Activated naive CD8-positive, alpha-beta T cell (primary cell): ENCODE measurements around the gene HLF.

Source experiments
- H3K27ac Mint-ChIP-seq: one replicate; pipeline ENCODE4 v1.8.0; 2021; ENCODE audit warnings: mixed read lengths
- H3K27me3 Mint-ChIP-seq: one replicate; pipeline ENCODE4 v1.8.0; 2021; ENCODE audit warnings: mixed read lengths
- H3K36me3 Mint-ChIP-seq: one replicate; pipeline ENCODE4 v1.8.0; 2021; ENCODE audit warnings: mixed read lengths
- H3K4me1 Mint-ChIP-seq: one replicate; pipeline ENCODE4 v1.8.0; 2021; ENCODE audit warnings: low read depth, mixed read lengths
- H3K4me3 Mint-ChIP-seq: one replicate; pipeline ENCODE4 v1.8.0; 2021; ENCODE audit warnings: mild to moderate bottlenecking, mixed read lengths
- H3K9me3 Mint-ChIP-seq: one replicate; pipeline ENCODE4 v1.8.0; 2021; ENCODE audit warnings: low read depth, mixed read lengths

HLF gene

DNA sequence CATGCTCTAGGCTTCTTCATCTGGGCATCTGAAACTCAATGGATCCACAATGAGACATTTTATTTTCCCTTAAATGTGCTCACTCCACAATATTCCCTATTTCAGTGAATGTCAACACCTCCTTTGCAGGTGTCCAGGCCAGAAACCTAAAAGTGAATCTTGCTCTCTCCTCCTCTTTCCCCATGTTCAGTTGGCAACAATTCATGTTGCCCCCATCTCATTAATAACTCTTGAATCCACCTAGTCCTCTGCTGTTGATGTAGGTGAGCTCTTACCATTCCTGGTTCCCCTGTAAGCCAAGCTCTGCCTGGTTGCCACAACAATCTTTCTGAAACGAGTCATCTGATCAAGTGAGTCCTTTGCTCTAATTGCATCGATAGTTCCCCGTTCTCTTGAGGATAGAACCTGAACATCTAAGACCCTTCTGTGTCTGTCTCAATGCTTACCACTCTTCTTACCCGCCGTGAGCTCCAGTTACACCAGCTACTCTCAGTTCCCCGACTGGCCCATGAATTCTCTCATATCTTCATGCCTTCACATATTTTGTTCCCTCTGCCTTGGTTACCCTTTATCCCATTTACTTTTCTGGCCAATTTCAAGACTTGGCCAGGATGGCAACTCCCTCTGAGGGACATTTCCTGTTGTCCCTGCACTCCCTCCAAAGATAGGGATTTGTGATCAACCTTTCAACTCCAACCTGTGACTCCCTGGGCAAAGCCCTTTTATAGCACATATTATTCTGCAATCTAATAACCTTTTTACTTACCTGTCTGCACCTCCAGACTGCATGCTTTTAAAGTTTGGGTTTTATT, 35.9 kb downstream of the HLF start:
- Mint-ChIP-seq H3K27ac (no peak overlapping the region), H3K9me3 (no peaks in the 10 kb centered on the region), H3K4me1 (no peaks in the 10 kb centered on the region), H3K27me3 (no peaks in the 10 kb centered on the region), H3K36me3 (no peaks in the 10 kb centered on the region), H3K4me3 (no peak overlapping the region)

DNA sequence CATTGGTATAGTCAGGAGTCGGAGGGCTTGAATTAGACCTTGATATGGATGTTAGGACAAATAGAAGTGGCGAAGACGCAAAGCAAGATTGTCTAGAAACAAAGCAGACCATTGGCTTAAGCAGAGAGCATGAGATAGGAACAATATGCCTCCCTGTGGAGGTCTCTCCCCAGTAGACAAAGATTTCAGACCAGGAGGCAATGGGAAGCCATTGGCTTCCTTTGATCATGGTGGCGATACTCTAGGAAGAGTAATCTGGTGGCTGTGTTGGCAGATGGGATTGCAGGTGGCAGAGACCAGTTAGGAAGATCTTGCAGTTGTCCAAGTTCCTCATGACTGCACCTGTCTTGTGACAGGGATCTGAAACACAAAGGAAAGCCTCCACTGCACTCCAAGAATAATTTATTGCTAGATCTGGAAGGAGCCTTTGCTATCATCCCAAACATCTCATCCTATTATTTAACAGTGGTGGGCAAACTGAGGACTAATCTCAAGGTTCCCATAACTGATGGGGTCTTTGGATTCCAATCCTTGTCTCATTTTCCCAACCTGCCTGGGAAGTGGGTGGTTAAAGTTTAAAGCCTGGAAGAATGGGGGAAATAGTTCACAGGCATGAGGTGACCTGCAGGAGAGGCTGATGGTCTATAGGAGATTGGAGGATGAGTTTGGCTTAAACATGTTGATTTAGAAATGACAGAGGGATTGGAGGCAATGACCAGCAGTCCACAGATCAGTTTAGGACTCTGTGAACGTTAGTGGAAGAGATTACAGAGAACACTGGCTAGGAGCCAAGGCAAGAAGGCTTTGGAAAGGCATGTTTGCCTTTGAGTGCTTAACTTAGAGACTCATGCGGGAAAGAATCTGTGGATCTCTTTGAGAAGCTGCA, 37.0 kb downstream of the HLF start:
- Mint-ChIP-seq H3K27ac (no peak overlapping the region), H3K9me3 (no peaks in the 10 kb centered on the region), H3K36me3 (no peaks in the 10 kb centered on the region), H3K27me3 (peaks cover 2% of the 10 kb centered on the region), H3K4me1 (no peaks in the 10 kb centered on the region), H3K4me3 (no peak overlapping the region)

DNA sequence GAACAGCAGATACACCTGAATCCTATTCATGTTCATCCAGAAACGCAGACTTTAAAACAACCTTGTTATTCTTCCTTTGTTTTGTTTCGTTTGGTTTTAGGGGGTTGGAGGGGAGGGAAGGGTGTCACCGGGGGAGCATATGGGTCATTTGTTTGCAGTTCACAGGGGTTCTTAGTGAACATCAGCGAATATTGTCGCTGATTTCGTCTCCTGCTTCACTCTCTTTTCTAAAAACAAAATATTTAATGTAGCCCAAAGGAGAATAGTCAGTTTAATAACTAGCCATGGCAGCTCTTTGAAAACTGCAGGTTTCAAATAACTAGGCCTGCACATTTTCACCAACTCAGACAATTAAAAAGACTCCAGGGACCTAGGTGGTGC, 37.6 kb downstream of the HLF start:
- H3K27ac Mint-ChIP-seq, result no peak overlapping the region
- no peaks in the 10 kb centered on the region for H3K36me3 Mint-ChIP-seq
- H3K27me3 Mint-ChIP-seq, result peaks cover 2% of the 10 kb centered on the region
- no peaks in the 10 kb centered on the region for H3K9me3 Mint-ChIP-seq
- no peak overlapping the region for H3K4me3 Mint-ChIP-seq
- no peaks in the 10 kb centered on the region for H3K4me1 Mint-ChIP-seq

DNA sequence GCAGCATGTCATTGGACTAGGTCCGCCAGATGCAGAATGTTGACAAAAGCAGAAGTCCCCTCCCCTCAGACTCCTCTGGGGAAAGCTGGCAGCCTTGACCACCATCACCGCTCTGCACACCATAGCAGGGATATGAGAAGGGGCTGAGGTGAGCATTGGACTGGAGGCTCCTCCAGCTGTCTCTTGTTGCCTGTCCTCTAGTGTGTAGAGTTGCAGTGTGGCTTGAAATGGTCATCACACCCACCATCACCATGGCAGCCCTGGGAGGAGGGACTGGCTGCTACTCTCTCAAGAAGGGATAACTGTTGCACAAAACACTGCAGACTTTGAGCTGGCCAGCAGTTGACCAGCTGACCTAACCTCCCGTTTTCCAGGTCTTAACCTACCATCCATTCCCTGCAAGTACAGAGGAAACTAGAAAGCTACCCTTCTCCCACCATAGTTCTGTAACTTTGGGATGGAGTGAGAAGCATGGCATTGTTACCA, 38.3 kb downstream of the HLF start:
- H3K9me3 Mint-ChIP-seq, result no peaks in the 10 kb centered on the region
- peaks cover 5% of the 10 kb centered on the region for H3K27me3 Mint-ChIP-seq
- no peaks in the 10 kb centered on the region for H3K36me3 Mint-ChIP-seq
- no peak overlapping the region for H3K27ac Mint-ChIP-seq
- H3K4me3 Mint-ChIP-seq, result no peak overlapping the region
- no peaks in the 10 kb centered on the region for H3K4me1 Mint-ChIP-seq

DNA sequence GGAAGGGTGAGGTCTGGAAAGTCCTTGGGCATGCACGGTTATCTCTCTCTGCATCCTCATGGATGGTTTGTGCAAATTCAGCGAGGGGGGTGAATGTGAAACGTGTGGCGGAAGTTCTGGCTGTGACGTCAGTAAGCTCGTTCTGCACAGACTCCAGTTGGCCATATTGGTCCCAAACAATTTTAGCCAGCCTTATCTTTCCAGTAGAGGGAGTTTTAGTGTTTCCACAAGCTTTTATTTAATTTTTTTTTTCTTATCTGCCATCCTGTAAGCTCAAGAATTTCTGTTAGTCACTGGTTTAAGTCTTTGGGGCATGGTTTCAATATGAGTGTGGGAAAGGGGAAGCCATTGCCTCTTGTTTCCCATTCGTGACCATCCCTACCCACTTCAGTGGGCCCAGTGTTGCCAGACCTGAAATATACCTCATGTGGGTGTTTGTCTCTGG, 39.0 kb downstream of the HLF start:
- Mint-ChIP-seq H3K27me3 (peaks cover 5% of the 10 kb centered on the region), H3K4me3 (no peak overlapping the region), H3K27ac (no peak overlapping the region), H3K4me1 (no peaks in the 10 kb centered on the region), H3K9me3 (no peaks in the 10 kb centered on the region), H3K36me3 (no peaks in the 10 kb centered on the region)

DNA sequence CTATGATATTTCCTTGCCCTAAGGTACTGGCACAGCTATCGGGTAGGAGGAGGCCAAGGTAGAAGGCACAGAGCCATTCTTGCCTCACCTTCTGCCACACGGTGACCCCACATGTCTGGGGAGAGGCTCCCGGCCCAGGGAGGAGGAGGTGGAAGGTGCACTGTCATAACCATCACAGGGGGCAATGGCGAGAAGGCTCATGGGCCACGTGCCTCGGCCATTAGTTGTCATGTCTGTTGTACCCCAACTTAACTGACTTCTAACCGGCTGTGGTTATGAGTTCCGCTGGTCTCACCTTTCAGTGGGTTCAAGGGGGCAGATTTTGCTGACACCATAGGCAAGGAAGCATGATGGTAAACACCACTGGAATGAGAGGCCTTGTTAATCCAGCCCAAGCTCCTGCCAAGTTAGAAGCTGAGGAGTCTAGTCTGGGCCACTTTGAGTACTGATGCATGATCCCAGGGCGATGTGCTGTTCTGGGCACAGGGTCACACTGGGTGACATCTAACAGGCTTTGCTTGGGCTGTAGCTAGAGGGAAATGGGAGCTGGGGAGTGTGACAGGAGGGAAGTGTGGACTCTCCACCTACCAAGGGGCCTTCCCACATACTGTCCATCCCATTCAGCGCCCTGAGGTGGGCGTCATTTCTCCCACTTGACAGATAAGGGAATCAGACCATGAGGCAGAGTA, 39.6 kb downstream of the HLF start:
- H3K4me3 Mint-ChIP-seq, result no peak overlapping the region
- H3K4me1 Mint-ChIP-seq, result no peaks in the 10 kb centered on the region
- no peak overlapping the region for H3K27ac Mint-ChIP-seq
- peaks cover 5% of the 10 kb centered on the region for H3K27me3 Mint-ChIP-seq
- no peaks in the 10 kb centered on the region for H3K9me3 Mint-ChIP-seq
- H3K36me3 Mint-ChIP-seq, result no peaks in the 10 kb centered on the region

DNA sequence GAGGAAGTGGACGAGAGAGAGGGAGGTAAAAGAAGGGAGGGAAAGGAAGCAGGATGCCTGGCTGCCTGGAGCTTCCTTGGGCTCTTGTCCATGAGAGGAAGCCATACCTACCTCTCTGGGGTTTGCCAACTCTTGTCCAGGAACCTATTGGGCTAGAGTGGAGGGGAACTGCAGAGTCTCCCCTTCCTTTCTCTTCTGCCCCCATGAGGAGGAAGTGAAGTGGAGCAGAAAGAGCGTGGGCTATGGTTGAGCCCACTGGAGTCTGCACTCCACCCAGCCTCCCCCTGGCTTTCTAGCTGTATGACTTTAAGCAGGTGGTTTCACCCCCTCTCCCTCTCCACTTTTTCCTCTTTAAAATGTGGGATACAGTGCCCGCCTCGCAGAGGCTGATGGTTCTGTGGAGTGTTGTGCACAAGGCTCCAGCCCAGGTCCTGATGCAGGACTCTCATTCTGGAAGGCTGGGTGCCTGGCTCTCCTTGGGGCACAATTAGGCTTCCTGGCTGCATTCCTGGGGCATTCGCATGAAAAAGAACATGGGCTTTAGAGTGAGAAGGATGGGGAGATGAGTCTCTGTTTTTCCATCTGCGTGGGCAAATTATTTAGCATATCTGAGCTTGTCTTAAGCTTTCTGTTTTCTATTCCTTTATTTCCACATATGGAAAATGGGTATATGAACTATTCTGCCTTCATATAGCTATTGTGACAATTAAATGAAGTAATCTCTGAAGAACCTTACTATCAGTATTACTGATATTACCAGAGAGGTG, 40.7 kb downstream of the HLF start:
- Mint-ChIP-seq H3K4me3 (no peak overlapping the region), H3K27ac (no peak overlapping the region), H3K9me3 (no peaks in the 10 kb centered on the region)

DNA sequence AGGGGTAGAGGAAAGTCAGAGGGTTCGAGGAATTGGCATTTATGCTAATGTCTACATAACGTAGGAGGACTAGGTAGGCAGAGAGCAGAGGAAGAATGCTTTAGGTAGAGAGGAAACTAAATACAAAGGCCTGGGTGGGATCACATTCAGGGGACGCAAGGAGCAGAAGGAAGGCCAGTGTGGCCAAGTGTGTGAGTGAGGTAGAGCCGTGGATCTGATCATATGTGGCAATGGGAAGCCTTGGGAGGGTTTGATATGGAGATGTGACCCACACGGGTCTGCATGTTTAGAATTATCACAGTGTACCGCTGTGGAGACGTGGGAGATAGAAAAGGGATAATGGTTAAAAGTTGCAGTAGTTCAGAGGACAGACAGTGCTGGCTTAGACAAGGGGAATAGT, 43.1 kb downstream of the HLF start:
- Mint-ChIP-seq H3K4me1 (no peaks in the 10 kb centered on the region), H3K9me3 (no peaks in the 10 kb centered on the region), H3K27me3 (peaks cover 5% of the 10 kb centered on the region), H3K36me3 (no peaks in the 10 kb centered on the region), H3K27ac (no peak overlapping the region), H3K4me3 (no peak overlapping the region)

More for the DNA sequence above, 40.7 kb downstream of the HLF start:
- no peaks in the 10 kb centered on the region for H3K36me3 Mint-ChIP-seq
- peaks cover 5% of the 10 kb centered on the region for H3K27me3 Mint-ChIP-seq
- H3K4me1 Mint-ChIP-seq, result no peaks in the 10 kb centered on the region

DNA sequence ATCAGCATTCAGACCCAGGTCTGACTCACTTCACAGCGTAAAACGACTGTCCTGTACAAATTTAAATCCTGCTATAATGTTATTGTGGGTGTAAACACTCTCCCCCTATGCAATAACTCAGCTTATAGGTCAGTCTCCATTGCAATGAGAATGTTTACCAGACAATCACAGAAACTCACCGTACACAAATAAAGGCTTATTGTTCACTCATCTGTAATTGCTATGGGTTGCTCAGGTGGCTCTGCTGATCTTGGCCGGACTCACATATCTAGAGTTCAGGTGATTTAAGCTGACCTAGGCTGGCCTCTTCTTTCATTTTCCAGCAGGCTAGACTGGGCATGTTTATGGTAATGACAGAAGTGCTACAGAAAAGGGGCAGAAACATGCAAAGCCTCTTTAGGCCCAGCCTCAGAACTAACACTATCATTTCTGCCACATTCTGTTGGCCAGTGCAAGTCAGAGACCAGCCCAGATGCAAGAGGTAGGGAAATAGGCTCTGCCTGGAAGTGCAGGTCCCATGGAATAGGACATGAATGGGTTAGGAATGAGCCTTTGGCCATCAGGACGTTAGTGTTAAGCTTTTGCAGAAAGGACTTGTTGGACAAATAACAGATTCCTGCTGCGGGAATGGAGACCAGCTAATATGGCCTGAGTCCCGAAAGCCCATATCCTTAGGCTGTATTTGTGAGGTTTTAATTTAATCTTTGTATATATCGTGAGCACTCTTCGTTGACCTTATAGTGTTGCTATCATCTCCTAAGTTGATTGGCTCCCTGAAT, 44.0 kb downstream of the HLF start:
- no peaks in the 10 kb centered on the region for H3K36me3 Mint-ChIP-seq
- no peaks in the 10 kb centered on the region for H3K4me1 Mint-ChIP-seq
- peaks cover 5% of the 10 kb centered on the region for H3K27me3 Mint-ChIP-seq
- H3K9me3 Mint-ChIP-seq, result no peaks in the 10 kb centered on the region
- no peak overlapping the region for H3K27ac Mint-ChIP-seq
- H3K4me3 Mint-ChIP-seq, result no peak overlapping the region

DNA sequence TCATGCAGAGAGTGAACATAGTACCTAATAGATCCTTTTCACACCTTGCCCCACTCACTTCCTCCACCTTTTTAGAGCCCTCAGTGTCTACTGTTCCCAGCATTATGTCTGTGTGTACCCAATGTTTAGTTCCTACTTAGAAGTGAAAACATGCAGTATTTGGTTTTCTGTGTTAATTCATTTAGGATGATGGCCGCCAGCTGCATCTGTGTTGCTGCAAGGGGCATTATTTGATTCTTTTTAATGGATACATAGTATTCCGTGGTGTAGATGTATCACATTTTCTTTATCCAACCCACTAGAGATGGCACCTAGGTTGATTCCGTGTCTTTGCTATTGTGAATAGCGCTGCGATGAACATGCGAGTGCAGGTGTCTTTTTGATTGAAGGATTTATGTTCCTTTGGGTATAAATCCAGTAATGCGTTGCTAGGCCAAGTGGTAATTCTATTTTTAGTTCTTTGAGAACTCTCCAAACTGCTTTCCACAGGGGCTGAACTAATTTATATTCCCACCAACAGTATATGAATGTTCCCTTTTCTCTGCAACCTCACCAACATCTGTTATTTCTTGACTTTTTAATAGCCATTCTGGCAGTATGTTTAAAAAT, 47.1 kb downstream of the HLF start:
- Mint-ChIP-seq H3K4me1 (no peaks in the 10 kb centered on the region), H3K36me3 (no peaks in the 10 kb centered on the region), H3K4me3 (no peak overlapping the region), H3K27me3 (peaks cover 3% of the 10 kb centered on the region), H3K9me3 (no peaks in the 10 kb centered on the region), H3K27ac (no peak overlapping the region)

DNA sequence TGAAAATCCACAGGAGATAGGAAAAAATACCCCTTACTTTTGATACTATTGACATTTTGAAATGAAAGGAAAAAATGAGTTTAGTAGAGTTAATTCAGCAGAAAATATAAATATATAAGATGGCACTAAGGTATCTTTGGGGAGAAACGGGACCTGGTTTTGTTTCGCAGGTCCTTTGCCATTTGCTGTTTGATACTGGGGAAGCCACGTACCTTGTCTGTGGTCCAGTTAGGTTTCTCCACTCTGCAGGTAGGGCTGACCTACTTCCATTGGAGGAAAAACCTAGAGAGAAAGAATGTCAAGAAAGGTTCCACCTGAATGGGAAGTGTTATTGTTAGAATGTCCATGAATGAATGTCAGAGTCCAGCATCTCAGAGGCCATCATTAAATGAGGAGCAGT, 48.1 kb downstream of the HLF start:
- Mint-ChIP-seq H3K4me3 (no peak overlapping the region), H3K27ac (no peak overlapping the region), H3K27me3 (peaks cover 2% of the 10 kb centered on the region), H3K4me1 (no peaks in the 10 kb centered on the region), H3K9me3 (no peaks in the 10 kb centered on the region), H3K36me3 (no peaks in the 10 kb centered on the region)

DNA sequence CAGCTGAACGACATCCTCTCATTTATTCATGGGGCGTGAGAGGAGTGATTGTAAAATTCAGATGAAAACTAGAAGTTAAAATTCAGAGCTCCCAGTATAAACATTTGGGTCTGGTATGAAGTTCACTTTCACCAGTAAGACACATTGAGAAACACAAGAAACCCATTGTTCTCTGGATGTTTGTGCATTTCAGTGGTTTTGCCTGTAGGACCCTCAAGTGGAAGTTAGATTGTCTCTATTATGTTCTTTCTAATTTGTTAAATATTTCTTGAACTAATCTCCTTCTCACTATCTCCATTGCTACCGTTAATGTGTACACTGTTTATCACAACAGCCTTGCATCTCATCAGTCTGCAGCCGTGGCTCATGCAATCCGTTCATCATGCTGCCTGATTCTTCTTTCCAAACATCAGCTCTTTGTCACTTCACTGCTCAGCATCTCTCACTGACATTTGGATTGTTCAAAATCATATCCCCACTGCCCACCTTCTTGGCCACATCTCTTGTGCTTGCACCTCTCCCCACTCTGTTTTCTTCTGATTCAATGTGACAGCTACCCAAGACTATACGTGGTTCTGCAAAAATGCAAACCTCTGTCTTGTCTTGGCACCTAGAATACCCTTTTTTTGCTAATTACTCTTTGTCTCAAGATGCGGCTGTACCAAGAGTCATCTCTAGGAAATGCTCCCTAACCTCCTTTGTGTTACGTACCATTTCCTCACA, 49.5 kb downstream of the HLF start:
- H3K36me3 Mint-ChIP-seq, result no peaks in the 10 kb centered on the region
- H3K9me3 Mint-ChIP-seq, result no peaks in the 10 kb centered on the region
- H3K4me1 Mint-ChIP-seq, result no peaks in the 10 kb centered on the region
- no peaks in the 10 kb centered on the region for H3K27me3 Mint-ChIP-seq
- no peak overlapping the region for H3K4me3 Mint-ChIP-seq
- H3K27ac Mint-ChIP-seq, result no peak overlapping the region
